ENCODE measurements around the gene CD164L2.
A peak's percentile ranks its signal among the peaks of the same experiment; 100 is the strongest.
"Not testable (repeated sequence)": the region's sequence is repeated elsewhere in the genome, so short reads cannot be mapped to it uniquely, and the experiment has no call there.

Gene CD164L2

DNA sequence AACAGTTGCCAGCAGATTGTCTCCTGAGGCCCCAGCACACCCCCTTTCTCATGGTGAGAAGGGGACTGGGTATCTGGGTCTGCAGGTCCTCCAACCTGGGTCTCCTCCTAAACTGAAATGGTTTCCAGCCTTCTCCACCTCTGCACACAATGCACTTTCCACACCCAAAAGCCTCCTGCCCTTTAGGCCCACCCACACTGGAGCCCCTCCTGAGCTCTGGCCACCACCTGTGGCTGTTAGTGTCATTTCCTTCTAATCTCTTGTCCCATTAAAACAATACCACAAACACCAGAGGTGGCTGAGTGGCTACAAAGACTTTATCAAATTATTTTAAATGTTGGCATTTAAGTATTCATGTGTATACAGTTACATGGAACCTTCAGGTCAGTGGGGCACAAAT is 20.8 kb upstream of the CD164L2 start:
- DNase-seq = no peak

DNA sequence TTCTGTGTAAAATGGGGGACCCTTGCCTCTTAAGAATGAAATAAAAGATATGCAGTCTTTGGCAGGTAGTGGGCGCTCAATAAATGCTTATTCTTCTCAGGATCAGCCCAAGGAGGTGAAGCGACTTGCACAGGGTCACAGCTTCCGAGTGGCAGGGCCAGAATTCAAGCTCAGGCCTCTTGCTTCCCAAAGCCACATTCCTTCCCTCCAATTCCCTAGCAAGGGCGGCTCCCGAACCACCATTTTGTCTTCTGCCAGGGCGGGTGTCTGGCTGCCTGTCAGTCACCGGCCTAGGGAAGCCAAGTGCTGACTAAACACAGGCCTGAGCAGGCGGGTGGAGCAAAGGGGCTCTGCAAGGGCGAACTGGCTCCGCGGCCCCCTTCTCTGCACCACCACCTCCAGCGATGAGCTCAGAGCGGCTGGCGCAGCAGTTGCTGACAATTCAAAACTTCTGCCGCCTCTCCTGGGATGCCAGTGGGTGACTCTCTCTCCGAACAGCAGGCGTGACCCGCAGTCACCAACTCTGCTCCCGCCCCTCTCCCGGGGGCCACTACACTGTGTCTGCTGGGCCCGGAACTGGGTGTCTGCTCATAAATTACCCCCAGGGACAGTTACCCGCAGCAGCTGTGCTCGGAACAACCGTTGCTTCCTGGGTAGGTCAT is 20.1 kb upstream of the CD164L2 start:
- peak in 1 of 2 donors; percentile 83 for DNase-seq

DNA sequence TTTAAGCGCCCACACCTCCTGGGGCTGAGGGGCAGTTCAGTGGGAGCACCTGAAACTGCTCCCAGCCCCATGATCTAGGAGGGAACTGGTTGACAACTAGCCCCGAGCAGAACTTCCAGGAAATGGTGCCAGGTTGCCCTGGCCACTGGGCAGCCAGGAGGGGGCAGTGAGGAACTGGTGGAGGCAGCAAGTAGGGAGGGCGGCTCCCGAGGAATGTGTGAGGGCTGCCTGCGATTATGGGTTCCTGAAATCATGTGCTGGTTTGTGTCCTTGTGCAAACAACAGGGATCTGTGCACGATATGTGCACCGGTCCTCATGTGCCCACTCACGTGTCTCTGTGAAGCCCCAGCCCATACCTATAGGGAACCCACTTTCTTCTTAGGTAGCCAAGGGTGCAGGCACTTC is 19.2 kb upstream of the CD164L2 start:
- DNase-seq = peak in 1 of 2 donors; percentile 65

DNA sequence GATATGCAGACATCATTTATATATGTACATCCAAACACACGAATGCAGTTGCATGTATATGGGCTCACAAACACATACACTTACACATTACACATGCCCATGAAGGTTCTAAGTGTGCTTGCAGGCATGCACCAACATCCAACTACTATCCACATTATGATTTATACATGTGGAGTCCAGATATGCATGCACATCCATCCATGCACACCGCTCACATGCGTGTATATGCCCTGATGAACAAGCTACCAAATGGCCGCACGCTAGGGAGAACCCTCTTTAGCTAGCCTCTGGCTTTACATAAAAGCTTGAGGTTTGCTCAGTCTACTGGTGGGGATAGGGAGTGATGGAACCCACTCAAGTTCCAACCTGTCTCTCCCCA is 17.8 kb upstream of the CD164L2 start:
- DNase-seq = no peak

DNA sequence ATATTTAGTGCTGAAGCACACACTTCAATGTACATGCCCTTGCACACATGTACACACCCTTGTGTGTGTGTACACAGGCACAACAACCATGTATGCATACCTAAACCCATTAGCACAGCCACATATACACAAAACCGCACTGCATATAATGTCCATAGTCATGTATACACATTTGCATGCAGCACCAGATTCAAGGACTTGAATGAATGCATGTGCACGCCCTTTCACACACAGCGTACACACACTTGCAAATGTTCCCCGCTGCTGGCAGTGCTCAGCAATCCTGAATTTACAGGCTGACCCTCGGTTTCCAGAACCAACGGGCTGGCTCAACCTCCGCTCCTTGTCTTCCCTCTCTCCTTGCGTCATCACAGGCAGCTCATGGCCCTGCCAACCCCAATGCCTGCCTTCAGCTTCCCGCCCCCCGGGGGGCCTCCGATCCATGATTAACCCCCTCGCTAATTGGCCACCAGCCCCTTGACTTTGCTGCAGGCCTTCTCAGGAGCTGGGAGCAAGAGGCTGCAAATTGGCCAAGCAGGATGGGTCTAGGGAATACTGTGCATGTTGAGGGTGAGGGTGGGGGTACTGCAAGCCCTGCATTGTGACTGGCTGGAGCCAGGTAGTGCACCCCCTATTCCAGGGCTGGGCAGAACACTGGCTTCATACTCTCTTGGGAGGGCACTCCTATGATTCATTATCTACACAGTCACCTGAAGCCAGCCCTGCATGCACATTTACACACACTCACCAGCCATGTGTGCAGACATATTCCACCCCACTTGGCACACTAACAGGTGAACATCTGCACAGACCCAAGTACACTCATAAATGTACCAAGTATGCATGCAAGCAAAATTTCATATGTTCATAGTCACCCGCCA is 17.2 kb upstream of the CD164L2 start:
- DNase-seq = no peak

DNA sequence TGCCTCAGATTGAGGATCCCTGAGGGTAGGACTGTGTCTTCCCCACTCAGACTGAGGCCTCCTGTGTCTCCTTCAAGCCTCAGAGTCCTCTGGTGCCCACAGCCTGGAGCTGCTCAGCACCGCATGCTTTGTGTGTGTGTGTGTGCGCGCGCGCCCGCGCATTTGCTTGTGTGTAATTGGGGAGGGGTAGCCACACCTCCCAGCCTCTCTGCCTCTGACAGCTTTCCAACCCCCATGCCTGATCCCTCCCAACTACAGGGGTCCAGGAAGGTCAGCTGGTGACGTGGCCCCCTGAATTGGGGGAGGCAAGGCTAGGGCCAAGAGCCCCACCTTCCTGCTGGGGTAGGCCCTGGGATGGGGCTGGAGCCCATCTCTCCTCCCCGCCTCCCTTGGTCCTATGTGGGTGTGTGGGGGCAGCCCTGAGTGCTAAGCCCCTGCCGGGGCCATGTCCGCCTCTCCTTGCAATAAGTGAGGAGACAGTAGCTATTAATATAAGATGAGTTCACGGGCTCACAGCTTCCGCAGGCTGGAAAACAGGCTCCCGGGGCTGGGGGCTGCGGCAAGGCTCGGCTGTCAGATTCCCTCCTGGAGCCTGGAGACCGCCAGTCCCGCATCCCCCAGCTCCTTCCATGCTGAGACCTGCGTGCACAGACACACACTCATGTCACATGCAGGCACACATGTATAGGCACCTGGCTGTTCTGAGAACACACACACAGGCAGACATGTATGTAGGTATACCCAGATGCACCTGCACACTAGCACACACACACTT is 16.3 kb upstream of the CD164L2 start:
- DNase-seq = no peak

DNA sequence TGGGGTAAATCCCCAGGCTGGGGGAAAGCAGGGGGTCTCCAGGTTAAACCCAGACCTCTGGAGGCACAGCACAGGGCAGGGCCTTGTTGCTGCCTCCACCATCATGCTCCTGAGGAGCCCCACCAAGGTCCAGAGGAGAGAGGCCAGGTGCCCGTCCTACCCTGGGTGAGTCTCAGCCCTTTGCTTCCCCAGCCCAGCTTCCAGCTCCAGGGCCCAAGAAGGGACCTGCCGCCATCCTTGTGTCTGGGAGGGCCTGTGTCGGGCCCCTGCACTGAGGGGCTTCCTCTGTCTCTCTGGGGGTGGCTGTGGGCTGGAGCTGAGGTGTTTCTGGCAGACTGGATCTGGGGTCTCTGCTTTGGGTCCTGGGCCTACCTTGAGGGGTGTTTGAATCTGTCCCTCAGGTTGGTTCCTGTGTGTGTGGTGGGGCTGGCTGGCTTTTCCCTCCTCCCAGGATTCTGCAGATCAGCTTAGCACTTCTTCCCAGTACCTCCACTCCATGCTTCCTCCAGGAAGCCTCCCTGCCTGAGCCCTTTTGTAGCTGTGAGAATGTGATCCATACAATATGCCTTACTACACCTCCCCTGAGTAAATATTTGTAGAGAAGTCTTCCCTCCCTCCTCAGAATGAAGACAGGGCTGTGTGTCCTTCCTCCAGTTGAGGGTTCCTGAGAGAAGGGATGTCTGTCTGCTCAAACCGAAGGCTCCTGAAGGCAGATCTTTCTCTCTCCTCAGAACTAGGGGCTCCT is 15.4 kb upstream of the CD164L2 start:
- no peak for DNase-seq

DNA sequence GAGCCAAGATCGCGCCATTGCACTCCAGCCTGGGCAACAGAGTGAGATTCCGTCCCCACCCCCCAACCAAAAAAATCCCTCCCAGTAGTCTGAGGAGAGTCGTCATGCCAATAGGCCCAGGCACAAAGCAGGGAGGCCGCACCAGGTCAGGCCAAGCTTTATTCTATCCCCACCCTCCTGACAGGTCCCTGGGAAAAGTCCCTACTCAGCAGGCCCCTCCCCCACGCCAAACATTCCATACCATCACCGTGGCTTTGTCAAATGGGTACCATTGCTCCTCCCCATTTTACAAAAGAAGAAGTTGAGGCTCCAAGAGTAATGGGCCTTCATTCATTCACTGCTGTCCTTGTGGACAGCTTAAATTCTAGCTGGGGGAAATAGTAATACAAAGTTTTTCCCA is 14.6 kb upstream of the CD164L2 start:
- DNase-seq = no peak

DNA sequence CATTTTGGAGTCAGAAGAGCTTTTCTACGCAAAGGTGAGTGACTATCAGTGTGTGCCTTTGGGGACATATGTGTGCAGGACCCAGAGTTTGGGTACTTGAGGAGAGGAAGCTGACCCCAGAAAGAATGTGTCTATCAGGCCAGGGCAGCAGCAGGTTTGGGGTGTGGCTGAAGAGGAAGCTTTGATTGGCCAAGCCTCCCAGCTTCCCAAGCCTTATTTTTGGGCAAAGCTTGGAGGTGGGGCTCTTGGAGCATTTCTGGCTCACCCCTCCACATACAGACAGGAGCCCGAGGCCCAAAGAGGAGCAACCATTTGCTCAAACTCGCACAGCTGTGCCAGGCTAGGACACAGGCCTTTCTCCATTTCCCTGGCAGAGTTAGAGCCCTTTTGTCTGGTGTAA is 14.0 kb upstream of the CD164L2 start:
- no peak for DNase-seq

DNA sequence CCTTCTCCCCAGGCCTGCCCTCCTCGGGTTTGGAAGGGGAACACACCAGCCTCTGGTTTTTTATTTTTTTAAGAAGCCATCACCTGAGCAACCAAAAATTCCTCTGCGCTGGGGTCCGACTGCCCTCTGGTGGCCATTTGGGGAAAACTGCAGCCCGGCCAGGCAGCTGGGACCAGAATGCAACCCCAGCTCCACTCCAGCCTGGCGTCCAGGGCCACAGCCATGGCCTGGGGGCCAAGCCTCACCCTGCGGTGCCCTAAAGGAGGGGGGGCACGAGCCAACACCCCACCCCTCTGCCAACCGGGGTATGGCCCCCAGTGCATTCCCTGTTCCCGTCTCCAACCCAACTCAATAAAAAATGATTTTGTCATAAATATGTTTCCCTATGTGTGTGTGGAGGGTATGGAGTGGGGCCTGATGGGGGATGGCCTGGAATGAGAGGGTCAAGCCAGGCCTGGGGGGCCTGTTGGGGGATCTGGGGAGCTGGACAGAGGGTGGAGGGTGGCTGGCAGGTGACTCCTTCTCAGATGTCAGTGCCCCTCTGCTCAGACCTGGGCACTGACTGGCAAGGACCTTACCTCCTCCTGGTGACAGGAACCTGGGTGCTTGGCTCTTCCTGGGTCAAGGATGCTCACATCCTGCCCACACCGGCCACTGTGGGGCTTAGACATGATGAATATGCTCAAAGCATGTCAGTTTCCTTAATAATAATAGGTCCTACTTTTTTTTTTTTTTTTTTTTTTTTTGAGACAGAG is 12.5 kb upstream of the CD164L2 start:
- peak; percentile 52 to 66 for DNase-seq

DNA sequence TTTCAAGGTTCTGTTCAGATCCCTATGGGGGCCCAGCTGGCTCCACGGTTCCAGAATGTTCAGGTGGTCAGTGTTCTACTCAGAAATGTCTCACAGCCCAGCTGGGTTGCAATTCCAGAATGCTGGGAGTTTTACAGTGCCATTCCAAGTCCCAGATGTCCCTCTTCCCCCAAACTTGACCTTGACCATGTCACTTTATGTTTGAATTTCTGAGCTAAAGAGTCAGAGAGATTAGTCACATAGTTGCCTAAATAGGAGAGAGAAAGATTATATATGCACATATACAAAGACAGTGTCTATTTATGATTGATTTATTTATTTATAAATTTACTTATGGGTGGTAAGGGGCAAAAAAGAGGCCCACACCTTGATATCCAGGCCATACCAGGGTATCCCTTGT is 11.8 kb upstream of the CD164L2 start:
- no peak for DNase-seq

DNA sequence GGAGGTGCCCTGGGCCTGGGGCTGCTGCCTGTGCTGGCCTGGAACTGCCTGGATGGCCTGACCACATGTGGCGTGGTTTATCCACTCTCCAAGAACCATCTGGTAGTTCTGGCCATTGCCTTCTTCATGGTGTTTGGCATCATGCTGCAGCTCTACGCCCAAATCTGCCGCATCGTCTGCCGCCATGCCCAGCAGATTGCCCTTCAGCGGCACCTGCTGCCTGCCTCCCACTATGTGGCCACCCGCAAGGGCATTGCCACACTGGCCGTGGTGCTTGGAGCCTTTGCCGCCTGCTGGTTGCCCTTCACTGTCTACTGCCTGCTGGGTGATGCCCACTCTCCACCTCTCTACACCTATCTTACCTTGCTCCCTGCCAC is 11.1 kb upstream of the CD164L2 start:
- DNase-seq = no peak

DNA sequence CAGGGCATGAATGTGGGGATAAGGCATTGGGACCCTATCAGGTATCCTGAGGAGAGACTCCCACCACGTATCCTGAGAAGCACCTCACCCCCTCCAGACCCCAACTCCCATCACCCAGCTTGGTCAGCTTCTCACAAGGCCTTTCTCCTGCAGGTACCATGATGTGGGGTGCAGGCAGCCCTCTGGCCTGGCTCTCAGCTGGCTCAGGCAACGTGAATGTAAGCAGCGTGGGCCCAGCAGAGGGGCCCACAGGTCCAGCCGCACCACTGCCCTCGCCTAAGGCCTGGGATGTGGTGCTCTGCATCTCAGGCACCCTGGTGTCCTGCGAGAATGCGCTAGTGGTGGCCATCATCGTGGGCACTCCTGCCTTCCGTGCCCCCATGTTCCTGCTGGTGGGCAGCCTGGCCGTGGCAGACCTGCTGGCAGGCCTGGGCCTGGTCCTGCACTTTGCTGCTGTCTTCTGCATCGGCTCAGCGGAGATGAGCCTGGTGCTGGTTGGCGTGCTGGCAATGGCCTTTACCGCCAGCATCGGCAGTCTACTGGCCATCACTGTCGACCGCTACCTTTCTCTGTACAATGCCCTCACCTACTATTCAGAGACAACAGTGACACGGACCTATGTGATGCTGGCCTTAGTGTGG is 10.6 kb upstream of the CD164L2 start:
- no peak for DNase-seq

DNA sequence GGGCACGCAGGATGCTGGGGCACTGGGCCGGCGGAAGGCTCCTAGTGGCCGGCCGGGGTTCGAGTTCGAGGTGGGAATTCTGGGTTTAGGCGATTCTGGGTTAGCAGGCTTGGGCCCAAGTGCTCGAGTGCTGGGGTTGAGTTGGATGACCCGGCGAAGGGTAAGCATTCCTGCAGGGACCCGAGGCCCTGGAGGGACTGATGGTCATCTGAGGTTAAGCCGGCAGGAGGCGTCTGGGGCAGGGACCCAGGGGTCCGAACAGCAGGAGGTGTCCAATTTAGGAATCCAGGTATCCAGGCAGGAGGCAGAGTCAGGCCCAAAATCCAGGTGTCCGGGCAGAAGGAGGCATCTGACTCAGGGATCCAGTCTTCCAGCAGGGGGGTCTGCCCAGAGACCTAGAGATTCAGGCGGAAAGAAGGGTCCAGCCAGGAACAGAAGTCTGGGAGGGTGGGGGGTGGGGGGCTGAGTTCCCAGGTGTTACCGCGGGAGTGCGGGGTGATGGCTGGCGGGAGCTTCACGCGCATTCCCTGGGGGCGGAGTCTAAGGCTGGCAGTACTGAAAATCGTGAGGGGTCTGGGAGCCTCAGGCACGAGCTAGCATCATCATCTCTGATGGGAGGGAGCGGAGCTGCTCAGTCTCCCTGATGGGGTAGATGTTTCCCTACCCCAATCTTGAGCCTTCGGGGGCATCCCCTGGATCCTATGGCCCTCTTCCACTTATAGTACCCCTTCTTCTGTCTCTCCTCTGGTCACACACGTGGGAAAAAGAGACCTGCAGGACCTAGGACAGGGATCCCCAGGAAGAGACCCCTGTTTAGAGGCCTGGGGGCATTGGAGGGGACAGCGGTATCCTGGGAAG is 9.9 kb upstream of the CD164L2 start:
- DNase-seq = no peak

DNA sequence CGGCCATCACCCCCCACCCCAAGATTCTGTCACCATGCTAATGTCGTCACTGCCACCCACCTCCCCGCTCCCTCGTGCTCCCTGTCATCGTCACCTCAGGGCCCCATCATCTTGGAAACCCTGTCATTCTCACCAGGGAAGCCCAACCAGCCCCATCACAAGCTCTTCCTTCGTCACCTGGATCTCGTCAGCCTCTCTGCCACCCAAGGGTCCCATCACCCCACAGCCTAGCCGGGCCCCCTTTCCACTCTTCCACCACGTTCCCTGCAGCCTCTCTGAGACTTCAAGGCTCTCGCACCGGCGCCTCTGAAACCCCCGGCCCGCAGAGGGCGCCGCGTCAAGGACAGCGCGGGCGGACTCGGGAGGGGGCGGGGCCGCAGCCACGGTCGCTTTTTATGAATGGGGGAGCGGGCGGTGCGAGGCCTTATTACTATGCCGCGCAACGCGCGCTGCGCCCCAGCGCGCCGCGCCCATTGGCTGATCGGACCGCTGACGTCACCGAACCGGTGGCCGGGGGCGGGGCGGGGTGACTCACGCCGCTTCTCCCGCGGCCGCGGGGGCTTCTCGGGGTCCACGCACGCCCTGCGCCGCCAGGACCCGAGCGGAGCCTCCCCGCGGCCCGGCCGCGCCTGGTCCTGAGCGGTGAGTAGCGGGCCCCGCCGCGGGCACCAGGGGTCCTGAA is 9.1 kb upstream of the CD164L2 start, which contains the start of gene GPR3:
Gene GPR3 (plus strand): TSS at position 527 of the 682 bp plus-strand sequence. CDS start 1,177 bp downstream, outside the sequence.
- peak; percentile 72 to 82 for DNase-seq

DNA sequence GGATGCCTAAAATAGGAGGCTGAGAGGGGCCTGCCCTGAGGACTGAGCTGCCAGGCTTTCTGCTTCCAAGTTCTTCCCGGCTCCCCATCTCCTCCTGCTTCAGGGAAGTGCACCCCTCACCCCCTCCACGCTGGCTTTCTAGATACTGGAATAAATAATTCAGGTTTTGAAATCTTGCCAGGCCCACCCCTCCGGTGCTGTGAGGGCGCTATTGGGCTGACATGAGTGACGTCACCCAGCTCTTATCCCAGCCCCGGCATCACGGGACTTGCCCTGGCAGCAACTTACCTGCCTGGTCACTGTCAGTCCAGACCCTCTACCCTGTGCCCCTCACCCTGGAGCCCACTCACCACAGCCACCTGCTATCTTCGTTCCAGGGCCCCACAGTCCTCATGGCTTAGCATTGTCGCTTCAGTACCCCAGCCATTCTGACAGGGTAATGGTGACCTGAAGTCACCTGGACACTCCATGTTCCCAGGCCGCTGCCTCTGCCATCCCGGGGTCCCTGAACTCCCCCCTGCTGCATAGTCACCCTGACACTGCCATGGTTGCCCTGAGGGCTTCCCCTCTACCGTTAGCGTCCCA is 8.5 kb upstream of the CD164L2 start:
- no peak for DNase-seq

DNA sequence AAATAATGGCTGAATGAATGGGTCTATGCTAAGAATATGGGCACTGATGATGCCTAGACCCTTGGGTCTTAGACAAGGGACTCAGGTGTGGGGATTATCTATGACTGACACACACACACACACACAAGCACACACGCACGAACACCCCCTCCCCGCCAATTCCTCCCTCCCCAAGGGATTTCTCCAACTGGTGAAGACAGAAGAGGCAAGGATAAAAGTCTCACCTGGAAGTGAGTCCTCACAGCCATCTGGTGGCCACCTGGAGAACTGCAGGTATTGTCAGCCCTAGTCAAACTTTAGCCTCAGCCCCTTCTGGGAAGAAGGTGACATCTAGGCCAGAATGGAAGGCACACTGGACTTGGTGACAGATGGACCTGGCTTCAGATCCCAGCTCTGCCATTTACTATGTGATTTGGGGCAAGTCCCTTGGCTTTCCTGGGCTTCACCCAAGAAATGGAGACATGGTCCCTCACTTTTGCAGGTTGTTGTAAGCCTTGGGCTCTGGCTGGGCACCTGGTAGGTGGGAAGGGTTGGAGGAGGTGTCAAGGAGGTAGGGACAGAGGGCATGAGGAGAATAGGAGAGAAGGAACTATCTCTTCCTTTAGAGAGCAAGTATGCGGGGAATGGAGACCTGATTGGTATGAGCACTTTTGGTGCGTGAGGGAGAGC is 5.3 kb upstream of the CD164L2 start:
- peak in 1 of 2 donors; percentile 40 for DNase-seq

DNA sequence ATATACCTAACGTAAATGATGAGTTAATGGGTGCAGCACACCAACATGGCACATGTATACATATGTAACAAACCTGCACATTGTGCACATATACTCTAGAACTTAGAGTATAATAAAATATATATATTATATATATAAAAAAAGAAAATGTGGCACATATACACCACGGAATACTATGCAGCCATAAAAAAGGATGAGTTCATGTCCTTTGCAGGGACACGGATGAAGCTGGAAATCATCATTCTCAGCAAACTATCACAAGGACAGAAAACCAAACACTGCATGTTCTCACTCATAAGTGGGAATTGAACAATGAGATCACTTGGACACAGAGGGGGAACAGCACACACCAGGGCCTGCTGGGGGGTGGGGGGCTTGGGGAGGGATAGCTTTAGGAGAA is 1.7 kb upstream of the CD164L2 start:
- DNase-seq = not testable (repeated sequence)

DNA sequence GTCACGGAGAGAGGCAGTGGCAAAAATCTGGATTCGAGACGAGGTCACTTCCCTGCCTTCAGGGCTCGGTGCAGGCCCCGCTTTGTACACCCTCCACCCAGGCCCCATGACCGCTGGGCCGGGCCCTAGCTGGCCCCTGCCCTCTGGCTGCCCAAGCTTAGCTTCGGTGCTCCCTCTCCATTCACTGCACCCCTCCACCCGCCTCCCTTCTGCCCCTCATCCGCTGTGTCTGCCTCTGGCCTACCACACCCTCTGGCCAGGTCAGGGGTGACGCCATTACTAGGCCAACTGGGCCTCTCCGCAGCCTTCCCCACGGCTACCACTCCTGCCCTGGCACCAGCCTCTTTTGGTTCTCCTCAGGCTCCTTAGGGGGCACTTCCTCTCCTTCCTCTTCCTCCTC is 528 bp upstream of the CD164L2 start:
- DNase-seq = no peak

Data from bone marrow (tissue), 2 donors.